ENCODE results near the gene RAN. TPM values are rescaled to one million over a fixed set of nuclear protein-coding genes. Genes with fewer than 3 reads are reported as not detected.

RAN gene
- total and polyA plus RNA-seq, 9 of the 15 experiments (the other 6 are each of a cell fraction or from before 2014, with no cell fraction given): 1,687 to 3,820 (median 2,300) TPM

- Histone ChIP-seq H3K27ac (ENCODE audit: extremely low read depth, low read depth, low read length) (no peak overlapping the region), H3K4me1 (replicated peaks in 1 of 2; ENCODE audit: control insufficient read depth in 2 of 2, insufficient read depth in 2 of 2, low read length in 2 of 2) (peaks cover 3 to 16% of the 10 kb centered on the region in 2 experiments; a peak in 3 of 5 replicates), H3K9me1 (ENCODE audit: control insufficient read depth, insufficient read depth, low read length) (no peaks in the 10 kb centered on the region), H3K79me2 (ENCODE audit: control insufficient read depth, insufficient read depth, low read length) (no peaks in the 10 kb centered on the region), H3K4me3 (no peak overlapping the region), H4K20me1 (replicated peaks; ENCODE audit: control insufficient read depth, insufficient read depth, low read length) (no peaks in the 10 kb centered on the region), H2AFZ (ENCODE audit: low read depth, low read length) (peak overlapping the region; percentile 64), H3K4me2 (ENCODE audit: insufficient read depth, low read length) (no peak overlapping the region), H3K27me3 (ENCODE audit: control insufficient read depth in 2 of 2, insufficient read depth in 2 of 2, low read length in 2 of 2) (no peaks in the 10 kb centered on the region), H3K36me3 (ENCODE audit: control insufficient read depth, insufficient read depth, low read length) (no peaks in the 10 kb centered on the region), H3K9me3 (replicated peaks; ENCODE audit: control insufficient read depth, insufficient read depth, low read depth, low read length) (peaks cover 2% of the 10 kb centered on the region), H3K9ac (ENCODE audit: insufficient read depth in 1 of 2, low read depth in 2 of 2, low read length in 2 of 2) (no peak overlapping the region)
- no TSS peak for BruUV-seq (replicated peaks)
- CTCF ChIA-PET (ENCODE audit: low intra/inter-chr PET ratio): no interaction called here
- FAIRE-seq (no peak), ATAC-seq (0 out of 3 replicates have a peak, but pooled peaks have one; percentile 18), DNase-seq (ENCODE audit: extremely low read depth in 1 of 4, low spot score in 3 of 4) (no peak)
- in situ Hi-C loops (cut with MboI): no loop called here
- TF ChIP-seq JUND (IDR thresholded peaks at IDR 0.05; ENCODE audit: borderline replicate concordance, low read depth, low read length): no peak
- no peak for TF ChIP-seq JUND (tag; IDR thresholded peaks at IDR 0.05; ENCODE audit: borderline replicate concordance, low read depth, low read length)
- no peak for TF ChIP-seq ZNF384 (IDR thresholded peaks at IDR 0.05; ENCODE audit: low read depth, low read length)
- TF ChIP-seq, protein P1, sequence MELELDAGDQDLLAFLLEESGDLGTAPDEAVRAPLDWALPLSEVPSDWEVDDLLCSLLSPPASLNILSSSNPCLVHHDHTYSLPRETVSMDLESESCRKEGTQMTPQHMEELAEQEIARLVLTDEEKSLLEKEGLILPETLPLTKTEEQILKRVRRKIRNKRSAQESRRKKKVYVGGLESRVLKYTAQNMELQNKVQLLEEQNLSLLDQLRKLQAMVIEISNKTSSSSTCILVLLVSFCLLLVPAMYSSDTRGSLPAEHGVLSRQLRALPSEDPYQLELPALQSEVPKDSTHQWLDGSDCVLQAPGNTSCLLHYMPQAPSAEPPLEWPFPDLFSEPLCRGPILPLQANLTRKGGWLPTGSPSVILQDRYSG (tag; conservative IDR thresholded peaks at IDR 0.05; ENCODE audit: low read depth): no peak
- TF ChIP-seq, protein P2, sequence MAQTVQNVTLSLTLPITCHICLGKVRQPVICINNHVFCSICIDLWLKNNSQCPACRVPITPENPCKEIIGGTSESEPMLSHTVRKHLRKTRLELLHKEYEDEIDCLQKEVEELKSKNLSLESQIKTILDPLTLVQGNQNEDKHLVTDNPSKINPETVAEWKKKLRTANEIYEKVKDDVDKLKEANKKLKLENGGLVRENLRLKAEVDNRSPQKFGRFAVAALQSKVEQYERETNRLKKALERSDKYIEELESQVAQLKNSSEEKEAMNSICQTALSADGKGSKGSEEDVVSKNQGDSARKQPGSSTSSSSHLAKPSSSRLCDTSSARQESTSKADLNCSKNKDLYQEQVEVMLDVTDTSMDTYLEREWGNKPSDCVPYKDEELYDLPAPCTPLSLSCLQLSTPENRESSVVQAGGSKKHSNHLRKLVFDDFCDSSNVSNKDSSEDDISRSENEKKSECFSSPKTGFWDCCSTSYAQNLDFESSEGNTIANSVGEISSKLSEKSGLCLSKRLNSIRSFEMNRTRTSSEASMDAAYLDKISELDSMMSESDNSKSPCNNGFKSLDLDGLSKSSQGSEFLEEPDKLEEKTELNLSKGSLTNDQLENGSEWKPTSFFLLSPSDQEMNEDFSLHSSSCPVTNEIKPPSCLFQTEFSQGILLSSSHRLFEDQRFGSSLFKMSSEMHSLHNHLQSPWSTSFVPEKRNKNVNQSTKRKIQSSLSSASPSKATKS (CRISPR knock-in tag; IDR thresholded peaks at IDR 0.05): no peak
- TF ChIP-seq, protein P3, sequence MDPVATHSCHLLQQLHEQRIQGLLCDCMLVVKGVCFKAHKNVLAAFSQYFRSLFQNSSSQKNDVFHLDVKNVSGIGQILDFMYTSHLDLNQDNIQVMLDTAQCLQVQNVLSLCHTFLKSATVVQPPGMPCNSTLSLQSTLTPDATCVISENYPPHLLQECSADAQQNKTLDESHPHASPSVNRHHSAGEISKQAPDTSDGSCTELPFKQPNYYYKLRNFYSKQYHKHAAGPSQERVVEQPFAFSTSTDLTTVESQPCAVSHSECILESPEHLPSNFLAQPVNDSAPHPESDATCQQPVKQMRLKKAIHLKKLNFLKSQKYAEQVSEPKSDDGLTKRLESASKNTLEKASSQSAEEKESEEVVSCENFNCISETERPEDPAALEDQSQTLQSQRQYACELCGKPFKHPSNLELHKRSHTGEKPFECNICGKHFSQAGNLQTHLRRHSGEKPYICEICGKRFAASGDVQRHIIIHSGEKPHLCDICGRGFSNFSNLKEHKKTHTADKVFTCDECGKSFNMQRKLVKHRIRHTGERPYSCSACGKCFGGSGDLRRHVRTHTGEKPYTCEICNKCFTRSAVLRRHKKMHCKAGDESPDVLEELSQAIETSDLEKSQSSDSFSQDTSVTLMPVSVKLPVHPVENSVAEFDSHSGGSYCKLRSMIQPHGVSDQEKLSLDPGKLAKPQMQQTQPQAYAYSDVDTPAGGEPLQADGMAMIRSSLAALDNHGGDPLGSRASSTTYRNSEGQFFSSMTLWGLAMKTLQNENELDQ (CRISPR knock-in tag; IDR thresholded peaks at IDR 0.05; ENCODE audit: borderline replicate concordance): no peak
- TF ChIP-seq ZBTB33 (CRISPR knock-in tag; IDR thresholded peaks at IDR 0.05): no peak
- TF ChIP-seq PCBP1 (IDR thresholded peaks at IDR 0.05; ENCODE audit: low read depth, low read length, poor library complexity, severe bottlenecking): no peak
- TF ChIP-seq U2AF2 (optimal IDR thresholded peaks at IDR 0.05; ENCODE audit: low read depth, low read length): no peak
- intact Hi-C loops (cut with micrococcal nuclease): no loop called here
- POLR2A ChIA-PET: interaction anchor here (0.6 kb wide), 1 partner anchor 13 kb away, joined by 4 read pairs; no protein-coding TSS in a partner anchor
These were observed 25.5 kb upstream of the RAN start for GRCh38 chr12:130846369-130846768.

All from K562 (cell line).